ENCODE data around the gene NLRP1.

NLRP1 gene

GRCh38 chr17:5557485-5557884, 26.8 kb downstream of the NLRP1 start:
- DNase-seq (ENCODE audit: low read depth, low spot score), result no peak

GRCh38 chr17:5555254-5555653, 29.1 kb downstream of the NLRP1 start:
- no peak for DNase-seq (ENCODE audit: low read depth, low spot score)

- DNase-seq (ENCODE audit: low read depth, low spot score), result no peak
These were observed 30.8 kb downstream of the NLRP1 start for GRCh38 chr17:5553479-5553878.

GRCh38 chr17:5552841-5553240, 31.5 kb downstream of the NLRP1 start:
- no peak for DNase-seq (ENCODE audit: low read depth, low spot score)

- DNase-seq (ENCODE audit: low read depth, low spot score), result no peak
These were observed 39.0 kb downstream of the NLRP1 start for GRCh38 chr17:5545051-5545987.

GRCh38 chr17:5544115-5544514, 40.2 kb downstream of the NLRP1 start:
- DNase-seq (ENCODE audit: low read depth, low spot score), result no peak

- DNase-seq (ENCODE audit: low read depth, low spot score), result no peak
These were observed 42.6 kb downstream of the NLRP1 start for GRCh38 chr17:5541610-5542202.

- no peak for DNase-seq (ENCODE audit: low read depth, low spot score)
These were observed 44.0 kb downstream of the NLRP1 start for GRCh38 chr17:5540321-5540720.

- no peak for DNase-seq (ENCODE audit: low read depth, low spot score)
These were observed 45.0 kb downstream of the NLRP1 start for GRCh38 chr17:5539286-5539685.

GRCh38 chr17:5536866-5537650, 47.3 kb downstream of the NLRP1 start:
- DNase-seq (ENCODE audit: low read depth, low spot score), result no peak

- no peak for DNase-seq (ENCODE audit: low read depth, low spot score)
These were observed 48.9 kb downstream of the NLRP1 start for GRCh38 chr17:5535436-5535835.

- no peak for DNase-seq (ENCODE audit: low read depth, low spot score)
These were observed 50.6 kb downstream of the NLRP1 start for GRCh38 chr17:5533486-5534315.

- no peak for DNase-seq (ENCODE audit: low read depth, low spot score)
These were observed 51.7 kb downstream of the NLRP1 start for GRCh38 chr17:5532581-5532980.

GRCh38 chr17:5531085-5531418, 53.3 kb downstream of the NLRP1 start:
- no peak for DNase-seq (ENCODE audit: low read depth, low spot score)

- no peak for DNase-seq (ENCODE audit: low read depth, low spot score)
These were observed 53.8 kb downstream of the NLRP1 start for GRCh38 chr17:5530265-5531084.

- no peak for DNase-seq (ENCODE audit: low read depth, low spot score)
These were observed 56.6 kb downstream of the NLRP1 start for GRCh38 chr17:5527601-5528250.

GRCh38 chr17:5526821-5527598, 57.3 kb downstream of the NLRP1 start:
- peak; percentile 26 for DNase-seq (ENCODE audit: low read depth, low spot score)

GRCh38 chr17:5523249-5523648, 61.1 kb downstream of the NLRP1 start:
- no peak for DNase-seq (ENCODE audit: low read depth, low spot score)

GRCh38 chr17:5522476-5522875, 61.8 kb downstream of the NLRP1 start:
- DNase-seq (ENCODE audit: low read depth, low spot score), result no peak
